DMS53 (cell line): ENCODE data around the gene WNT7A.

Source experiments
- DNase-seq: peaks from one replicate; lab custom pipeline; 2025; lab: John Stamatoyannopoulos, UW

The WNT7A gene

GRCh38 chr3:13846238-13846637 is 33.6 kb downstream of the WNT7A start:
- DNase-seq, result no peak

- DNase-seq, result no peak
Observed at GRCh38 chr3:13845806-13846205, 34.1 kb downstream of the WNT7A start.

- no peak for DNase-seq
Observed at GRCh38 chr3:13844911-13845310, 35.0 kb downstream of the WNT7A start.

GRCh38 chr3:13844286-13844685 is 35.6 kb downstream of the WNT7A start:
- DNase-seq, result no peak

GRCh38 chr3:13843351-13843750 is 36.5 kb downstream of the WNT7A start:
- no peak for DNase-seq

GRCh38 chr3:13842226-13842625 is 37.6 kb downstream of the WNT7A start:
- no peak for DNase-seq

- DNase-seq, result no peak
Observed at GRCh38 chr3:13841826-13842225, 38.0 kb downstream of the WNT7A start.

GRCh38 chr3:13841141-13841540 is 38.7 kb downstream of the WNT7A start:
- no peak for DNase-seq

GRCh38 chr3:13840456-13840855 is 39.4 kb downstream of the WNT7A start:
- DNase-seq, result no peak

- no peak for DNase-seq
Observed at GRCh38 chr3:13839726-13840340, 40.0 kb downstream of the WNT7A start.

- no peak for DNase-seq
Observed at GRCh38 chr3:13839253-13839652, 40.6 kb downstream of the WNT7A start.

GRCh38 chr3:13838421-13838820 is 41.5 kb downstream of the WNT7A start:
- DNase-seq, result no peak

GRCh38 chr3:13837751-13838150 is 42.1 kb downstream of the WNT7A start:
- DNase-seq, result no peak

- DNase-seq, result no peak
Observed at GRCh38 chr3:13836658-13837587, 42.9 kb downstream of the WNT7A start.

- DNase-seq, result no peak
Observed at GRCh38 chr3:13835246-13835645, 44.6 kb downstream of the WNT7A start.

GRCh38 chr3:13834258-13835035 is 45.4 kb downstream of the WNT7A start:
- no peak for DNase-seq

- no peak for DNase-seq
Observed at GRCh38 chr3:13833506-13834257, 46.2 kb downstream of the WNT7A start.

GRCh38 chr3:13832130-13832529 is 47.7 kb downstream of the WNT7A start:
- no peak for DNase-seq

GRCh38 chr3:13831386-13831996 is 48.4 kb downstream of the WNT7A start:
- no peak for DNase-seq

GRCh38 chr3:13829311-13829710 is 50.6 kb downstream of the WNT7A start:
- DNase-seq, result no peak

- DNase-seq, result no peak
Observed at GRCh38 chr3:13828501-13829265, 51.2 kb downstream of the WNT7A start.
